ENCODE results near the gene KIAA2012.

The KIAA2012 gene

DNA sequence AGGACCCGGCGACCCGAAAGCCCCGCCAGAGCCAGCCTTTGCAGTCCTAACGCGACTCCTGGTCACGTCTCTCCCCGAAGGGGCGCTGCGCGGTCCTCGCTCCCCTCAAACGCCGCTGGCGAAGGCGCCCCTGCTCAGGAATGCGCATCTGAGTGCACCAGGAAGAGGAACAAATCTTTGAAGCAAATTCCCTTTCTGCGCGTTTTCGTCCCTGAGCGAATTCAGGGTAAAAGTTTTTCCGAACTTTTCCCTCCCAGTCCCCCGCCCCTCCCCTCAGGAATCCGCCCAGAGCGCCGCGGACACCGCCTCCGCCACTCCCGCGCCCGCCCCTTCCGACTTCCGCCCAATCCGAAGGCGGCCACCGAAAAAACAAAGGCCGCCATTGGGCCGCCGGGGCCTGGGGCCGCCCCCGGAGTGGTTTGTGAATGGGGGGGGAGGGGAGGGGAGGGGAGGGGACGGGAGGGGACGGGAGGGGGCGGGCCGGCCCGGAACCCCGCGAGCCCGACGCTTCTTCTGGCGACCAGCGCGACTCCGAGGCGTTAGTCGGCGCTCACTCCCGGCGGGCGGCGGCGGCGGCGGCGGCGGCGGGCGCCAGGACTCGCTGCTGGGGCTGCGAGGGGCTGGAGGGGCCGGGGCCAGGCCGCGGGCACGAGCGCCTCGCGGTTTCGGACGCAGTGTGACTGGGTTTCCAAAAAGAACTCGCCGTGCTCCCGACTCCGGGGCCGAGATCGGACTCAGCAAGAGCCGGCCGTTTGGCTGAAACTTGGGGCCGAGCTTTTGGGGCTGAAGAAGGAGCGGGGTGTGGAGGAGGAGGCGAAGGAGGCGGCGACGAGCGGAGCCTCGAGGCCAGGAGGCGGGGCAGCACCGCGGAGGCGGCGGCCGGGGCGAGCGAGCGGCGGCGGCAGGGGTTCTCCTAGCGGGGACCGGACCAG is 39.5 kb upstream of the KIAA2012 start, which contains the start of gene FZD7 (continued):
- TF ChIP-seq, protein P1, sequence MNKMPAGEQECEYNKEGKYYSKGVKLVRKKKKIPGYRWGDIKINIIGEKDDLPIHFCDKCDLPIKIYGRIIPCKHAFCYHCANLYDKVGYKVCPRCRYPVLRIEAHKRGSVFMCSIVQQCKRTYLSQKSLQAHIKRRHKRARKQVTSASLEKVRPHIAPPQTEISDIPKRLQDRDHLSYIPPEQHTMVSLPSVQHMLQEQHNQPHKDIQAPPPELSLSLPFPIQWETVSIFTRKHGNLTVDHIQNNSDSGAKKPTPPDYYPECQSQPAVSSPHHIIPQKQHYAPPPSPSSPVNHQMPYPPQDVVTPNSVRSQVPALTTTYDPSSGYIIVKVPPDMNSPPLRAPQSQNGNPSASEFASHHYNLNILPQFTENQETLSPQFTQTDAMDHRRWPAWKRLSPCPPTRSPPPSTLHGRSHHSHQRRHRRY (tag by site-specific recombination; IDR thresholded peaks at IDR 0.05) = no peak
- TF ChIP-seq ZBTB21 (tag by site-specific recombination; IDR thresholded peaks at IDR 0.05) (no peak), ZNF366 (tag by site-specific recombination; conservative IDR thresholded peaks at IDR 0.05) (no peak), ZBTB8A (tag by site-specific recombination; IDR thresholded peaks at IDR 0.05) (peak; percentile 77), KLF8 (tag by site-specific recombination; IDR thresholded peaks at IDR 0.05) (peak; percentile 83), ZNF48 (tag by site-specific recombination; IDR thresholded peaks at IDR 0.05) (no peak), ZFP69B (tag by site-specific recombination; IDR thresholded peaks at IDR 0.05) (no peak), ZNF223 (tag by site-specific recombination; IDR thresholded peaks at IDR 0.05) (no peak), ZNF157 (tag by site-specific recombination; IDR thresholded peaks at IDR 0.05) (no peak), ZNF529 (tag by site-specific recombination; IDR thresholded peaks at IDR 0.05; ENCODE audit: insufficient replicate concordance) (no peak), ZNF555 (tag by site-specific recombination; conservative IDR thresholded peaks at IDR 0.05) (no peak), ZIC2 (tag by site-specific recombination; IDR thresholded peaks at IDR 0.05) (no peak), ZNF560 (tag by site-specific recombination; IDR thresholded peaks at IDR 0.05; ENCODE audit: borderline replicate concordance) (no peak), ZNF514 (tag by site-specific recombination; IDR thresholded peaks at IDR 0.05) (no peak), ZNF354C (tag by site-specific recombination; IDR thresholded peaks at IDR 0.05; ENCODE audit: borderline replicate concordance, low read depth) (no peak), ZSCAN23 (tag by site-specific recombination; IDR thresholded peaks at IDR 0.05) (no peak), MYNN (tag by site-specific recombination; IDR thresholded peaks at IDR 0.05; ENCODE audit: borderline replicate concordance) (no peak), RBAK (tag by site-specific recombination; IDR thresholded peaks at IDR 0.05) (no peak), ZNF670 (tag by site-specific recombination; IDR thresholded peaks at IDR 0.05; ENCODE audit: low read depth) (no peak), BCL11B (tag by site-specific recombination; IDR thresholded peaks at IDR 0.05; ENCODE audit: low read depth) (no peak), ZNF16 (tag by site-specific recombination; IDR thresholded peaks at IDR 0.05; ENCODE audit: low read depth) (no peak), REST (tag by site-specific recombination; IDR thresholded peaks at IDR 0.05) (no peak), ZNF768 (tag by site-specific recombination; IDR thresholded peaks at IDR 0.05) (no peak), ZNF521 (tag by site-specific recombination; IDR thresholded peaks at IDR 0.05) (no peak), ATF2 (tag by site-specific recombination; IDR thresholded peaks at IDR 0.05; ENCODE audit: low read depth) (no peak), EGR2 (tag by site-specific recombination; IDR thresholded peaks at IDR 0.05; ENCODE audit: low read depth) (no peak)
- TF ChIP-seq, protein P2, sequence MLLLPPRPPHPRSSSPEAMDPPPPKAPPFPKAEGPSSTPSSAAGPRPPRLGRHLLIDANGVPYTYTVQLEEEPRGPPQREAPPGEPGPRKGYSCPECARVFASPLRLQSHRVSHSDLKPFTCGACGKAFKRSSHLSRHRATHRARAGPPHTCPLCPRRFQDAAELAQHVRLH (tag by site-specific recombination; IDR thresholded peaks at IDR 0.05) = no peak
- TF ChIP-seq, protein P3, sequence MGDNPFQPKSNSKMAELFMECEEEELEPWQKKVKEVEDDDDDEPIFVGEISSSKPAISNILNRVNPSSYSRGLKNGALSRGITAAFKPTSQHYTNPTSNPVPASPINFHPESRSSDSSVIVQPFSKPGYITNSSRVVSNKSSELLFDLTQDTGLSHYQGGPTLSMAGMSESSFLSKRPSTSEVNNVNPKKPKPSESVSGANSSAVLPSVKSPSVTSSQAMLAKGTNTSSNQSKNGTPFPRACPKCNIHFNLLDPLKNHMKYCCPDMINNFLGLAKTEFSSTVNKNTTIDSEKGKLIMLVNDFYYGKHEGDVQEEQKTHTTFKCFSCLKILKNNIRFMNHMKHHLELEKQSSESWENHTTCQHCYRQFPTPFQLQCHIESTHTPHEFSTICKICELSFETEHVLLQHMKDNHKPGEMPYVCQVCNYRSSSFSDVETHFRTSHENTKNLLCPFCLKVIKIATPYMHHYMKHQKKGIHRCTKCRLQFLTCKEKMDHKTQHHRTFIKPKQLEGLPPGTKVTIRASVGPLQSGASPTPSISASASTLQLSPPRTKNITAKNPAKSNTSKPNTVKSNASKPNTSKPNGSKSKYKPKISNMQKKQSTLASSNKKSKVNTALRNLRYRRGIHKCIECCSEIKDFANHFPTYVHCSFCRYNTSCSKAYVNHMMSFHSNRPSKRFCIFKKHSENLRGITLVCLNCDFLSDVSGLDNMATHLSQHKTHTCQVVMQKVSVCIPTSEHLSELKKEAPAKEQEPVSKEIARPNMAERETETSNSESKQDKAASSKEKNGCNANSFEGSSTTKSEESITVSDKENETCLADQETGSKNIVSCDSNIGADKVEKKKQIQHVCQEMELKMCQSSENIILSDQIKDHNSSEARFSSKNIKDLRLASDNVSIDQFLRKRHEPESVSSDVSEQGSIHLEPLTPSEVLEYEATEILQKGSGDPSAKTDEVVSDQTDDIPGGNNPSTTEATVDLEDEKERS (tag by site-specific recombination; IDR thresholded peaks at IDR 0.05) = no peak
- TF ChIP-seq, protein P4, sequence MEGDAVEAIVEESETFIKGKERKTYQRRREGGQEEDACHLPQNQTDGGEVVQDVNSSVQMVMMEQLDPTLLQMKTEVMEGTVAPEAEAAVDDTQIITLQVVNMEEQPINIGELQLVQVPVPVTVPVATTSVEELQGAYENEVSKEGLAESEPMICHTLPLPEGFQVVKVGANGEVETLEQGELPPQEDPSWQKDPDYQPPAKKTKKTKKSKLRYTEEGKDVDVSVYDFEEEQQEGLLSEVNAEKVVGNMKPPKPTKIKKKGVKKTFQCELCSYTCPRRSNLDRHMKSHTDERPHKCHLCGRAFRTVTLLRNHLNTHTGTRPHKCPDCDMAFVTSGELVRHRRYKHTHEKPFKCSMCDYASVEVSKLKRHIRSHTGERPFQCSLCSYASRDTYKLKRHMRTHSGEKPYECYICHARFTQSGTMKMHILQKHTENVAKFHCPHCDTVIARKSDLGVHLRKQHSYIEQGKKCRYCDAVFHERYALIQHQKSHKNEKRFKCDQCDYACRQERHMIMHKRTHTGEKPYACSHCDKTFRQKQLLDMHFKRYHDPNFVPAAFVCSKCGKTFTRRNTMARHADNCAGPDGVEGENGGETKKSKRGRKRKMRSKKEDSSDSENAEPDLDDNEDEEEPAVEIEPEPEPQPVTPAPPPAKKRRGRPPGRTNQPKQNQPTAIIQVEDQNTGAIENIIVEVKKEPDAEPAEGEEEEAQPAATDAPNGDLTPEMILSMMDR (tag by site-specific recombination; IDR thresholded peaks at IDR 0.05) = peak; percentile 69; the same call in 1 of the 2 replicates
